ENCODE data around the gene PRKG2.
"Not testable (repeated sequence)": the region's sequence is repeated elsewhere in the genome, so short reads cannot be mapped to it uniquely, and the experiment has no call there.

Gene PRKG2

GRCh38 chr4:81225252-81225651 lies 10.2 kb upstream of the PRKG2 start:
- no peak for DNase-seq (ENCODE audit: low spot score)
- no peak overlapping the region for H3K27ac ChIP-seq
- H3K4me3 ChIP-seq, result no peak overlapping the region
- TF ChIP-seq CTCF (IDR thresholded peaks at IDR 0.05), result no peak

GRCh38 chr4:81222082-81222472 lies 7.1 kb upstream of the PRKG2 start:
- DNase-seq (ENCODE audit: low spot score); H3K27ac ChIP-seq; H3K4me3 ChIP-seq: not testable (repeated sequence)

- Histone ChIP-seq H3K27ac (no peak overlapping the region), H3K4me3 (no peak overlapping the region)
- no peak for DNase-seq (ENCODE audit: low spot score)
- TF ChIP-seq CTCF (IDR thresholded peaks at IDR 0.05), result no peak
Measured at GRCh38 chr4:81221303-81222081, 6.5 kb upstream of the PRKG2 start.

GRCh38 chr4:81220271-81220670 lies 5.2 kb upstream of the PRKG2 start:
- Histone ChIP-seq H3K4me3 (no peak overlapping the region), H3K27ac (no peak overlapping the region)
- DNase-seq (ENCODE audit: low spot score), result no peak
- no peak for TF ChIP-seq CTCF (IDR thresholded peaks at IDR 0.05)

- Histone ChIP-seq H3K4me3 (no peak overlapping the region), H3K27ac (no peak overlapping the region)
- no peak for TF ChIP-seq CTCF (IDR thresholded peaks at IDR 0.05)
- DNase-seq (ENCODE audit: low spot score), result no peak
Measured at GRCh38 chr4:81218206-81218605, 3.2 kb upstream of the PRKG2 start.

- no peak for TF ChIP-seq CTCF (IDR thresholded peaks at IDR 0.05)
- Histone ChIP-seq H3K27ac (no peak overlapping the region), H3K4me3 (no peak overlapping the region)
- DNase-seq (ENCODE audit: low spot score), result no peak
Measured at GRCh38 chr4:81217779-81218178, 2.8 kb upstream of the PRKG2 start.

GRCh38 chr4:81215931-81216330 lies 909 bp upstream of the PRKG2 start:
- no peak for TF ChIP-seq CTCF (IDR thresholded peaks at IDR 0.05)
- no peak for DNase-seq (ENCODE audit: low spot score)
- Histone ChIP-seq H3K4me3 (no peak overlapping the region), H3K27ac (no peak overlapping the region)
